Gastroesophageal sphincter (tissue), 4 donors: ENCODE data around the gene YOD1. TPM values are rescaled to one million over a fixed set of nuclear protein-coding genes. Genes with fewer than 3 reads are reported as not detected.

Source experiments
- ATAC-seq: fragments of 150-250 bp; one replicate; pipeline ENCODE4 v1.9.1; 2016; ENCODE audit warnings: mild to moderate bottlenecking, moderate library complexity
- H3K27ac ChIP-seq, 4 donors: fragments of 200-600 bp; sonication (generic) in 3 of 4; 1 replicate in 3 of 4; 2 replicates in 1 of 4; pipeline ENCODE4 v1.5.1; 2016 to 2019
- H3K27me3 ChIP-seq: fragments of 200-600 bp; sonication (generic); one replicate; pipeline ENCODE4 v1.5.1; 2019
- H3K36me3 ChIP-seq, 2 donors: fragments of 200-600 bp; sonication (generic); one replicate each; pipeline ENCODE4 v1.5.1; 2019; ENCODE audit warnings: control low read depth in 1 of 2
- H3K4me1 ChIP-seq, 3 donors: fragments of 200-600 bp; sonication (generic); 1 replicate in 2 of 3; 2 replicates in 1 of 3; pipeline ENCODE4 v1.5.1; 2016 to 2019; ENCODE audit warnings: control low read depth in 2 of 3
- H3K4me3 ChIP-seq, 2 donors: fragments of 200-600 bp; sonication (generic); one replicate each; pipeline ENCODE4 v1.5.1; 2019; ENCODE audit warnings: mild to moderate bottlenecking in 1 of 2, moderate library complexity in 1 of 2
- H3K9me3 ChIP-seq, 3 donors: fragments of 200-600 bp; sonication (generic); one replicate each; pipeline ENCODE4 v1.5.1; 2017 to 2019; ENCODE audit warnings: control low read depth in 2 of 3
- EP300 ChIP-seq: sonication (generic); formaldehyde crosslinking; IDR thresholded peaks from one replicate; pipeline ENCODE4 v1.6.1; 2017; ENCODE audit warnings: antibody characterized with exemption, mild to moderate bottlenecking
- POLR2A ChIP-seq, 2 donors: fragments of 450-650 bp; IDR thresholded peaks; one replicate each; pipeline ENCODE4 v1.6.1; 2017; ENCODE audit warnings: antibody characterized with exemption in 2 of 2, mild to moderate bottlenecking in 2 of 2, moderate library complexity in 1 of 2
- POLR2AphosphoS5 ChIP-seq: sonication (generic); formaldehyde crosslinking; IDR thresholded peaks from one replicate; pipeline ENCODE4 v1.6.1; 2017; ENCODE audit warnings: antibody characterized with exemption
- WGBS, 2 donors: methylation state at CpG; one replicate each; pipeline ENCODE4 v1.1.5; 2018; ENCODE audit warnings: low coverage in 1 of 2; 5-methylcytosine and 5-hydroxymethylcytosine counted together
- total RNA-seq, 4 donors: library from RNA; depleted of rRNA; stranded (reverse); fragments of >200 nt; gene quantifications; one replicate each; pipeline ENCODE4 v1.1.0, GENCODE V29; 2016
- TF ChIP-seq, protein P1 (sequence below), 4 experiments: fragments of 200-600 bp in 2 of 4; fragments of 450-650 bp in 2 of 4; sonication (generic) in 1 of 4; IDR thresholded peaks; one replicate each; pipeline ENCODE4 v1.5.1; 2017 to 2019; ENCODE audit warnings: antibody characterized with exemption in 4 of 4, mild to moderate bottlenecking in 2 of 4, moderate library complexity in 2 of 4

Gene YOD1
- total RNA-seq, 4 donors from 2014 or later = 6.9 to 11.7 (median 8.8) TPM

GRCh38 chr1:207089627-207090355 lies 38.8 kb upstream of the YOD1 start:
- TF ChIP-seq POLR2AphosphoS5 (no peak), POLR2A (IDR thresholded peaks at IDR 0.05) (no peak), EP300 (no peak)
- TF ChIP-seq, protein P1, sequence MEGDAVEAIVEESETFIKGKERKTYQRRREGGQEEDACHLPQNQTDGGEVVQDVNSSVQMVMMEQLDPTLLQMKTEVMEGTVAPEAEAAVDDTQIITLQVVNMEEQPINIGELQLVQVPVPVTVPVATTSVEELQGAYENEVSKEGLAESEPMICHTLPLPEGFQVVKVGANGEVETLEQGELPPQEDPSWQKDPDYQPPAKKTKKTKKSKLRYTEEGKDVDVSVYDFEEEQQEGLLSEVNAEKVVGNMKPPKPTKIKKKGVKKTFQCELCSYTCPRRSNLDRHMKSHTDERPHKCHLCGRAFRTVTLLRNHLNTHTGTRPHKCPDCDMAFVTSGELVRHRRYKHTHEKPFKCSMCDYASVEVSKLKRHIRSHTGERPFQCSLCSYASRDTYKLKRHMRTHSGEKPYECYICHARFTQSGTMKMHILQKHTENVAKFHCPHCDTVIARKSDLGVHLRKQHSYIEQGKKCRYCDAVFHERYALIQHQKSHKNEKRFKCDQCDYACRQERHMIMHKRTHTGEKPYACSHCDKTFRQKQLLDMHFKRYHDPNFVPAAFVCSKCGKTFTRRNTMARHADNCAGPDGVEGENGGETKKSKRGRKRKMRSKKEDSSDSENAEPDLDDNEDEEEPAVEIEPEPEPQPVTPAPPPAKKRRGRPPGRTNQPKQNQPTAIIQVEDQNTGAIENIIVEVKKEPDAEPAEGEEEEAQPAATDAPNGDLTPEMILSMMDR (IDR thresholded peaks at IDR 0.05) = no peak
- Histone ChIP-seq H3K4me1 (peaks cover 0 to under 1% (median 0%) of the 10 kb centered on the region in 3 donors), H3K27me3 (no peaks in the 10 kb centered on the region), H3K36me3 (no peaks in the 10 kb centered on the region), H3K27ac (no peak overlapping the region), H3K4me3 (no peak overlapping the region), H3K9me3 (no peaks in the 10 kb centered on the region)
- 84 to 91% methylated on average over 12 to 17 of the region's 17 CpGs for WGBS, 2 donors
- ATAC-seq = no peak

- Histone ChIP-seq H3K4me3 (no peak within 1 kb of the TSS), H3K27ac (no peak within 1 kb of the TSS), H3K9me3 (no peaks in the 10 kb centered on the region), H3K27me3 (no peaks in the 10 kb centered on the region), H3K4me1 (peaks cover 0 to 5% (median 0%) of the 10 kb centered on the region in 3 donors), H3K36me3 (no peaks in the 10 kb centered on the region)
- ATAC-seq = no peak
- TF ChIP-seq EP300 = no peak
- TF ChIP-seq POLR2A (IDR thresholded peaks at IDR 0.05) = no peak
- TF ChIP-seq, protein P1 (IDR thresholded peaks at IDR 0.05) = no peak
- no peak for TF ChIP-seq POLR2AphosphoS5
- 86 to 87% methylated on average over 8 to 9 of the region's 9 CpGs for WGBS, 2 donors
Observed at GRCh38 chr1:207088701-207089626, 38.0 kb upstream of the YOD1 start, which contains the start of gene C4BPB. Gene C4BPB, plus strand, starts transcription at chr1:207088860. Its CDS starts 672 bp downstream, at chr1:207089532.

GRCh38 chr1:207088161-207088560 lies 37.2 kb upstream of the YOD1 start:
- 75 to 83% methylated on average over 2 of the region's 2 CpGs for WGBS, 2 donors
- Histone ChIP-seq H3K9me3 (no peaks in the 10 kb centered on the region), H3K4me3 (no peak overlapping the region), H3K27me3 (no peaks in the 10 kb centered on the region), H3K36me3 (no peaks in the 10 kb centered on the region), H3K27ac (no peak overlapping the region), H3K4me1 (peaks cover 0 to 5% (median 0%) of the 10 kb centered on the region in 3 donors)
- no peak for TF ChIP-seq EP300
- TF ChIP-seq POLR2A (IDR thresholded peaks at IDR 0.05) = no peak
- no peak for TF ChIP-seq POLR2AphosphoS5
- TF ChIP-seq, protein P1 (IDR thresholded peaks at IDR 0.05) = no peak
- no peak for ATAC-seq

- H3K27me3 ChIP-seq = no peaks in the 10 kb centered on the region
- no peak for ATAC-seq
- WGBS, 2 donors = 70 to 76% methylated on average over 3 of the region's 3 CpGs
- no peak overlapping the region for H3K4me3 ChIP-seq
- no peaks in the 10 kb centered on the region for H3K9me3 ChIP-seq
- H3K36me3 ChIP-seq = peaks cover 0 to 7% of the 10 kb centered on the region in 2 donors
- H3K27ac ChIP-seq = no peak overlapping the region
- TF ChIP-seq, protein P1 (IDR thresholded peaks at IDR 0.05) = no peak
- TF ChIP-seq EP300 (no peak), POLR2AphosphoS5 (no peak), POLR2A (IDR thresholded peaks at IDR 0.05) (no peak)
- H3K4me1 ChIP-seq = peaks cover 0 to 5% (median 0%) of the 10 kb centered on the region in 3 donors
Observed at GRCh38 chr1:207085887-207086286, 34.9 kb upstream of the YOD1 start.
